Stimulated activated CD4-positive, alpha-beta T cell treated with anti-CD3 and anti-CD28 coated beads, Interleukin-4, amount 100 ng/mL, for 1 hour (primary cell): ENCODE data around the gene POLDIP3.

ENCODE experiments used
- DNase-seq: peaks from one replicate; pipeline ENCODE4 v3.0.0-alpha.2; 2020

POLDIP3 gene

DNA sequence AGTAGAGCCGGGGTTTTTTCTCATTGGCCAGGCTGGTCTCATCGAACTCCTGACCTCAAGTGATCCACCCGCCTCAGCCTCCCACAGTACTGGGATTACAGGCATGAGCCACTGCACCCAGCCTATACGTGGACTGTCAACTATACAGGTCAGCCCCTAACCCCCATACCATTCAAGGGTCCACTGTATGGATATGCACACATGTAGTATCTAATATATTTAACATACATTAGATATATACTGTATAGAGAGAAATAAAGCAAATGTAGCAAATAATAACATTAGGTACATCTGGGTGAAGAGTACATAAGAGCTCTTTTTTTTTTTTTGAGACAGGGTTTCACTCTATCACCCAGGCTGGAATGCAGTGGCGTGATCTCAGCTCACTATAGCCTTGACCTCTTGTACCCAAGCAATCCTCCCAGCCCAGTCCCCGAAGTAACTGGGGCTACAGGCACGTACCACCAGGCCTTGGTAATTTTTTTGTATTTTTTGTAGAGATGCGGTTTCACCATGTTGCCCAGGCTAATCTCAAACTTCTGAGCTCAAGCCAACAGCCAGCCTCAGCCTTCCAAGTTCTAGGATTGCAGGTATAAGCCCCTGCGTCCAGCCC, 27.2 kb upstream of the POLDIP3 start:
- DNase-seq: no peak

DNA sequence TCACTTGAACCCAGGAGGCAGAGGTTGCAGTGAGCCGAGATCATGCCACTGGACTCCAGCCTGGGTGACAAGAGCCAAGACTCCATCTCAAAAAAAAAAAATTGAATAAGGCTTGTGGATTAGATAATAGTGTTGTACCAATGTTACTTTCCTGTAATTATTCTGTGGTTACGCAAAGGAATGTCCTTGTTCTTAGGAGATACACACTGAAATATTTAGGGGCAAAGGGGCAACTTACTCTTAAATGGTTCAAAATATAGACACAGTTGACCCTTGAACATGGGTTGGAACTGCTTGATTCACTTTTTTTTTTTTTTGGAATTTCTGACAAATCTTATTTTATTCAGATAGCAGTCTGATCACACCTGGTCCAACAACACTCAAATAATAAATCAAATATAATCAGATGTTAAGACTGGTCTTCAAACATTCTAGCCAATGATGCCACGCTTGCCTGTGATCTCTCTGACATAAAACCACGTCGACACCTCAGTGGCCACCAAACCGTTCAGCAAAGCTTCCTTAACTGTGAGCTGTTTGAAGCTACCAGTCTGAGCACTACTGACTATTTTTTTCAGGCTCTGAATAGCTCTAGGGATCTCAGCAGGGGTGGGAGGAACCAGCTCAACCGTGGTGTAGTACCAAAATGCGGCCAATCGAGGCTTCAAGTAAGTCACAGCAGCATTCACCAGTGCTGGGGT, 25.0 kb upstream of the POLDIP3 start:
- DNase-seq: no peak

DNA sequence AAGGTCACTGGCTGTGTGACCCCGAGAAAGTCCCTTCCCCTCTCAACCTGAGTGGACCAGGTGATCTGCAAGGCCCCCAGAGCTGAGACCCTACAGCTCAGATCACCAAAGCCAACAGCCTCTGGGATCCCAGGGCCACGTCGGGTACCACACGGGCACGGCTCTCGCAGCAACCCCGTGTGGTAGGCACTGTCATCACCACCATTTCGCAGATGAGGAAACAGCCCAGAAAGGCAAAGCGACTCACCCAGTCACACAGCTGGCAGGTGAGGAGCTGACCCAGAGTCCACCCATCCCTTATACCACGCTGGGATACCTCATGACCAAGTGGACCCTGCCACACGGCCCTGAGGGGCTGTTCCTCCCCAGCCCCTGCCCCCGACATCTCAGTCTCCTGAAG, 22.9 kb upstream of the POLDIP3 start:
- no peak for DNase-seq

DNA sequence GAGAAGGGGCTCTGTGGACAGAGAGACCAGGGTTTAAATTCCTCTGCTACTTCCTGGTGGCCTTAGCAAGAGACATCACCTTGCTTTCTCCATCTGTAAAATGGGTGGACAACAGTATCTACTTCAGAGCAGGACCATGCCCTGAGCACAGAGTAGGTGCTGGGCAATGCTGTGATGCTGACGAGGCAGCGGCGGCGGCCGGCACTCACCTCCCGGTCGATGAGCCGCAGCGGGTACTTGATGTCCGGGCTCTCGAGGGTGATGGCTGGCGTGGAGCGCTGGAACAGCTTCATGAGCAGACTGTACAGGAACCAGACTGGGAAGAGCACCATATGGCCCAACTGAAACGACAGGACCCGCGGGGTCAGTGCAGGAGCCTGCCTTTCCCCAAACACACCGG, 21.8 kb upstream of the POLDIP3 start:
- no peak for DNase-seq

DNA sequence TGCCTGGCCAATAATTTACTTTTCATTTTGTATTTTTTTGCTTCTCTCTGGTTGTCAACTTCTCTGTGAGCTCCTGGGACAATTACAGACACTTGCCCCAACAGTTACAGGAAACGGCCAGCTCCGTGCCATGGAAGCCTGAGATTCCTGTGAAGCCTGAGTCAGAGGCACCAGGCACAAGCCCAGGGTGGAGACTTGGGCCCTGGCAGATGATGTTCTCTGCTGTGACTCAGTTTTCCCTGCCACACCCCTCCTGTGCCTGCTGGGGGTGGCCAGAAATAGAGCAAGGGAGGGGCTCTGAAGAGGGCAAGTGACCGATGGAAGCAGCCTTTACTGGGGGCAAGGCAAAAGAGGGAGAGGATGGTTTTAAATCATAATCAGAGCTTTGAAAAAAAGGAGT, 20.8 kb upstream of the POLDIP3 start:
- no peak for DNase-seq

DNA sequence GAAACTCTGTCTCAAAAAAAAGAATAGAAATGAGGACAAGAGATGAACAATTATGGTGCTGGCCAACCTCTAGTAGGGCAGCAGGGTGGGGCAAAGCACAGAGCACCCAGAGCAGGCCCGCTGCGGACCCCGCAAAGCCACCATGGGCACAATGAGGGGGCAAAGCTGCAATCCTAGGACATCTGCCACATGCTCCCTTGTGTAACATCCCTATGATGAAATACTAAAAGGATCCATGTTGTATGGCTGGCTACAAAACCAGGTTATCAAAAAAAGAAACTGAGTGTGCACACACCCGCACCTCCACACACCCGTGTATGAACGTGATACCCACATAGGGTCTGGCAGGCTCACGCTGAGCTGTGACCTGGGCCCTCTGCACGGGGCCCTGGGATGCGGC, 18.3 kb upstream of the POLDIP3 start:
- no peak for DNase-seq

DNA sequence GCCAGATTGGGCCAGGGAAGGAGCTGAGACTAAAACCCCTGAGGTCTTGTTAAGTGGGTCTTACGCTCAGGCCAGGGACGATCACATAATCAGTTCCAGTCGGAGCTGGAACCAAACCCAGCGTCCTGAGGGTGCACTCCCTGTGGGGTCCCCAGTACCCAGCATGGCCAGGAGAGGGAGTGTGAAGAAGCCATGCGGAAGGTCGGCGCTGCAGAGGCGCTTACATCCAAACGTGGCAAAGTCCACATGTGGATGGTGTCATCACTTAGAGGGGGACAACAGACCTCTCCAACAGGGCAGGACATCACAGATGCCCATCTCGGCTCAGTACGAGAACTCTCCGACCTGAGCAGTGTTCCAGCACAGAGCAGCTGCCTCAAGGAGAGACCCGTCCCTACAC, 17.4 kb upstream of the POLDIP3 start:
- no peak for DNase-seq

DNA sequence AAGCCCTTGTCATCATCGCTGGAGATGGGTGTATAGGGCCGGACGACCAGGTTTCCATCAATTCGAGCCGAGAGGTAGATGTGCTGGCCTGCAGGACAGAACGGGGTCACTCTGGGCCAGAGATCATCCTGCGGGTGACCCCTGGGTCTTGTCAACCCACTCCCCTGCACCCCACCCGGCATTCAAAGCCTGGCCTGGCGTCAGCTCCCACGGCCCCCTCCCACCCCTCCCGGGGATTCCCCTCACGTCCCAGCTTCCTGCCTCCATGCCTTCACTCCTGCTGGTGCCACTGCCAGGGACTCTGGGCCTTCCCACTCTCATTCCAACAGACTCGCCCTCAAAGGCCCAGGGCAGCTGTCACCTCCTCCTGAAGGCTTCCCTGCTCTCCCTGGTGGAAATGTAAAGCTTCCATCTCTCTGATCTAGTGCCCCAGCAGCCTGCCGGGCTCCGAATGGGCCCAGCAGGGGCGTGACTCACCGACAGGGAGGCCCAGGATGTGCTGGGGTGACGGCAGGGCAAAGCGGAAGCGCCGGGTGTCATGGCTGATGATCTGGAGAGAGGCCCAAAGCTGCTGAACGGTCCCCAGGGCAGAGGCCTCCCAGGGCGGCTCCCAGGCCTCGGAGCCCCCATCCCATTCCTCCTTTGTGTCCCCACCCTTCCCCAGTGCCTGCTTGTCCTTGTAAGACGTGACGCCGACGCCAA, 16.4 kb upstream of the POLDIP3 start:
- DNase-seq: no peak

DNA sequence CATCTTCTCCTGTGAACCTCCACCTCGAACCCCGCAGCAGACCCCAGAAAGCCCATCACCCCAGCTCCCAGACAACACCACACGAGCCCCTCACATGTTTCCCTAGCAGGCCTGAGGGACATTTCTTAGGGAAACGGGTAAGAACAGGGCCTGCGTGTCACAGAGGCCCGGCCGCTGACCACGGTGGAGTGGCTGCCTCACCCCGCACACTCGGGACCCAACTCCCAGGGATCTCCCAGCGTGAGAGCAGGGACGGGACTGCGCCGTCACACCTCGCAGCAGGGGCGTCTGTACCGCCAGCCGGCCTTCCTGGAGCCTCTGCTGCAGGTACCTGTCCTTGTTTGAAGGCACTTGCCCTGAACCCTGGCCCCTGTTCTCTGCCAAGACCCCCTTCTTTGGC, 15.5 kb upstream of the POLDIP3 start:
- DNase-seq: no peak

DNA sequence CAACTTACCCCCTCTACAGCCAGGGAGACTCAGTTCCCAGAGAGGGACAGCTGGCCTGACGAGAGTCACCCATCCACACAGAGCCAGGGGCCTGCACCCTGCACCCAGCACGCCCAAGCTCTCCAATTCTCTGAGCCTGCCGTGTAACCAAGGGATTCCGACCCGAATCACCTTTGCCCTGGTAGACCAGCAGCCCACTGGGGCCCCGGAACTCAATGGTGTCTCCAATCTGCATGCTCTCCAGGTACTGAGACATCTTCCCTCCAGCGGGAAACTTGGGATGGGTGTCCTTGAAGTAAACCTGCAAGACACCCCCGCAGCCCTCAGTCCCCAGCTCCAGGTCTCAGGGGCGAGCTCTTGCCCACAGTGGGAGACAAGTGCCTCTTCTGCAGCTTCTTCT, 13.3 kb upstream of the POLDIP3 start:
- no peak for DNase-seq

DNA sequence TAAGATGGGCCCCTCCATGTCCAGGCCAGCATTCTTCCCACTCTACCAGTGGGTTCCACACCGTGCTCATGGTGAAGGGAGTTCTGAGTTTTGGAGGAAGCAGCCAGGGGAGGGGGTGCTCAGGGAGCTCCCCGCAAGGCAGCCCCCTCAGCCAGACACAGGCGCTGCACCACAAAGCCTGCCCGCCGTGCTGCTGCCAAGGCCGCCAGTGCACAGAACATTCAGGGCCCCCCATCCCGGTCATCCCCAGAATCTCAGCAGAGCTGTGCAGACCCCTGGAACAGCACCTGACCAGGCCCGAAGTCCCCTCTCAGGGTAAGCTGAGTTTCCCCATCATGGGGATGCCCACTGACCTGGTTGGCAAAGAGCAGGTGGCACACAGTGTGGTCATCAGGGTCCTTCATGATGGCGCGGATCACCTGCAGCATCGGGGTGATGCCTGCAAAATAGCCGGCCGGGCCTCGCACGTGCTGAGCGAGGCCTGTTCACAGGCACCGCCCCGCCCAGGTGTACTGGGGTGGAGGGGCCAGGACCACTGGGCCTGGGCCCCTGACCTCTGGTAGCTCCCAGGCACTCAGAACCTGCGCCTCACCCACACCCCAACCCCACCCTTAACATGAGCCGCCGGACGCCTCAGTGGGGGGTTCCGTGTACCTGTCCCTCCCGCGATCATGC, 12.4 kb upstream of the POLDIP3 start:
- no peak for DNase-seq

DNA sequence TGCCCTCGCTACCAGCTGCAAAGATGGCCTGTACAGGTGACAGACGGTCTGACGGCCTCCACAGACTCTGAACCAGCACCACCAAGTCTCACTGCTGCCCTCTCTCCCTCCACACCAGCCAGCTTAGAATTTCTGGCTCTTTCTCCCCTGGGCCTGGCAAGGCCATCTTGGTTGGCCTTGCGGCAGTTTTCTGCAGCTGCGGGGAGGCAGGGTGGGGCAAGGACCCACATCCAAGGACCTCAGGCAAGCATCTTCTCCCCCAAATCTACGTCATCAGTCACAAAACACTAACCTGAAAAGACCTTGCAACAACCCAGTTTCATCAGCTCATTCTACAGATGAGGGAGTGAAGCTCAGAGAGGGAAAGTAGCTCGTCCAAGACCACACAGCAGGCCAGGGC, 11.7 kb upstream of the POLDIP3 start:
- DNase-seq: no peak

DNA sequence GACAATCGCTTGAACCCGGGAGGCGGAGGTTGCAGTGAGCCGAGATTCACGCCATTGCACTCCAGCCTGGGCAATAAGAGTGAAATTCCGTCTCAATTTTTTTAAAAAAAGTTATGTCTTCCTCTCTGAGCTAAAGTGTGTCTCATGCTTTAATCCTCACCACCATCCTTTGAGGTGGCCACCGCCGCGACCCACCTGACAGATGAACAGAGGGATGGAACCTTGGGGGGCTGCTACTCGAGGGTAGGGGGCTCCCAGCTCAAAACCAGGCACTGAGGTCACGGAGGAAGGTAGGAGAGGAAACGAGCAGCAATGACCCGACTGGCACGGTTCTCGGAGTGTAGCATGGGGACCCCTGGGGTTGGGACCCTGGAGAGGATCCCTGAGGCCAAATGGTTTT, 10.7 kb upstream of the POLDIP3 start:
- no peak for DNase-seq

DNA sequence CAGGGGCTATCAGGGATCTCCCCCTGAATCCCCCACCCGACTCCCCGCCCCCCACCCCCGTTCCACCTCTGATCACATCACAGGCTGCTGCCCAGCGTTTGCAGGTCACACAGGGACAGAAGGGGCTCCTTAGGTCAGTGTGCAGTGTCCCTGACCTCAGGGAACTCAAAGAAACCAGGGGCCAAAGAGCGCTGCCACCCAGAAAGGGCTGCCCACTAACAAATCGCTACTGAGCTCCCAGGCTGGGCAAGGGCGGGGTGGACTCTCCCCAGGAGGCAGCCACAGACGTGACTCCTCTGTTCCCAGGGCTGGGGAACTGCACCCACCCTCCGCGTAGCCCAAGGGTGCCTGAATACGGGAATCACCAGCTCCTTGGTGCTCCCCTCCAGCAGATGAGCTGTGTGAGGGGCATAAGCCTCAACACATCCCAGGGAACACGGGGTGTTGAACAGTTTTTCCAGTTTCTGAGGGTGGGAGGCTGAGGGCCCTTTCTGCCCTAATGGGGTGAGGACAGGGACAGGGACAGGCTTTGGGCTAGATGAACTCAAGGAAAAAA, 9.9 kb upstream of the POLDIP3 start:
- no peak for DNase-seq

DNA sequence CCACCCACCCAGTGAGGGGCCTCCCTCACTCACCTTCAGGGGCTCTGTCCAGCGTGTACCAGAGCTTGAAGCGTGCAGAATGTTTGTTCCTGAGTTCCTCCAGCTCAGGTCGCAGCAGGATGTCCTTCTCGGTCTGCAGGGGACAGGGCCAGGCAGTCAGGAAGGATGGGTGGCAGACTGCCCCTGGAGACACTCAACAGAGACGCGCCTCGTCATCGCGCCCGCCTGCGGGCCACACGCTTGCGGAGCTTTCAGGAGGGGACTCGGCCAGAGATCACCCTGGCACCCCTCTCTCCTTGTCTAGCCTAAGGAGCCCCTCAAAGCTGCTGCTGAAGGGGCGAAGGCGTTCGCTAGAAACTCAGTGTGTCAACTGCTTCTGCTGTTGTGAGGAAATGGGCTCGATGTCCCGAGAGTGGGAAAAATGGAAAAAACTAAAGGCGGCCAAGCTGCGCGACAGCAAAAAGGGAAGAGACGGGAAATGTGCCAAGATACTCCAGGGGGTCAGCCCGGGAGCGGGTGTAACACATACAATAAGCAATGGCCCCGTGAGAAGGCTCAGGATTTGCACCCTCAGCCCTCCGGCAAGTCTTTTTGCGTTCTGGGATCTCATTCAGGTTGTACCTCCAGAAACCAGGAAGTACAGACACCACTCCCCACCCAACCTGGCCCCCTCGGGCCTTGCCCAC, 9.2 kb upstream of the POLDIP3 start:
- DNase-seq: no peak

DNA sequence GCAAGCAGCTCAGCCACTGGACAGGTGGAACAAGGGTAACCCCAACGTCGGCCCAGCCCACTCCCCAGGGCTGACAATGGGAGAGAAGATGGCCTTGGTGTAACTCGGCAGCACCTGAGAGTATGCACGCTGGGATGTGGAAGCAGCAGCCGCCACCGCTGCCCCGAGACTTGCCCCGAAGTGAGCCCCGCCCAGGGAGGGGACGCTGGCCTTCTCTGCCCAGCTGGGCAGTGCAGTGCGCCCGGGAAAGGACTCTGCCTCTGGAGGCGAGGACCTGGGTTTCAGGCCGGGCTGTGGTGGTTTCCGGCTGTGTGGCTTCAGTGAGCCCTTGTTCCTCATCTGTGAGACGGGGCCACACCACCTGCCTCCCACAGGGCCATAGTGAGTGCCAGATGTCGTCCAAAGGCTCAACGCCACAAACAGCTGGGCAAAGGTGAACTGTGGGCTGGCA, 8.6 kb upstream of the POLDIP3 start:
- no peak for DNase-seq

DNA sequence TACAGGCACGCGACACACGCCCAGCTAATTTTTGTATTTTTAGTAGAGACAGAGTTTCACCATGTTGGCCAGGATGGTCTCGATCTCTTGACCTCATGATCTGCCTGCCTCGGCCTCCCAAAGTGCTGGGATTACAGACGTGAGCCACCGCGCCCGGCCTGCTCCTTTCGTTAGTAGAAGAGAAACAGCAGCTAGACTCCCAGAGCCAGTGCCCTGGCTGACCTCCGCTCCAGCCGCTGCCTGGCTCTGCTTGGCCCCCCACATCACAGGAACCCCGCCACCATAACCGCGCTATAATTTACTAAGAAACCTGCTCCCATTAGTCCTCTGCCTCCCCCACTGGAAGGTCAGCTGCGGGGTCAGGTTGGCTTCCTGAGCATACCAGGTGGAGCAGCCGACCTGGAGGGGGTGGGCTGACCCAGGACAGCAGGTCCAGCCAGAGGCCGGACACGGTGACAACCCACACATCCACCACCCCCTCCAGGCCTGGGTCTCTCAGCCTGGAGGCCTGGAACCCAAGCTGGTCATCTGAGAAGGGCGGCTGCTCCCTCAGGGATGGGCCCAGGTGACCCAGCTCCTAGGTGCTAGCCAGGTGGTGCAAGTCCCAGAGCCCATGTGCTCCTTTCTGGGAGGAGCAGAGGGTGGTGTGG, 7.5 kb upstream of the POLDIP3 start:
- no peak for DNase-seq

DNA sequence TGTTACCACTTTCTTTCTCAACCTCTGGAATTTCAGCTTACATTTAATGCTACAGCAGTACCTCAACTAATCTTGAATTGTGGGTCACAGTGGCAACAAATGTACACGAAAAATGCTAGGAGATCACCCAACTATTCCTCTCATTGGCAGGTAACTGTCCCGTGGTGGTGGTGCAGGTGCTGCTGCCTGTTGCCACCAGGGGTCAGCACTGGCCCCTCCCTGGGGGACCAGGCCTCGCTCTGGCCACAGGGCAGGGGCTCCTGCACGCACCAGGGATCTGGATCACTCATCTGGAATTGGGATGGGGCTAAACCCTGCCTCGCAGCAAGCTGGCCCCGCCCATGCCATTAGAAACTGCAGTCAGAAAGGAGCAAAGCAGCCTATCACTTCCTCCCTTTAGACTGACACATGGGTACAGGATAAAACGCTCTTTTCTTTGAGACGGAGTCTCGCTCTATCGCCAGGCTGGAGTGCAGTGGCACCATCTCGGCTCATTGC, 6.9 kb upstream of the POLDIP3 start:
- DNase-seq: peak; percentile 55

DNA sequence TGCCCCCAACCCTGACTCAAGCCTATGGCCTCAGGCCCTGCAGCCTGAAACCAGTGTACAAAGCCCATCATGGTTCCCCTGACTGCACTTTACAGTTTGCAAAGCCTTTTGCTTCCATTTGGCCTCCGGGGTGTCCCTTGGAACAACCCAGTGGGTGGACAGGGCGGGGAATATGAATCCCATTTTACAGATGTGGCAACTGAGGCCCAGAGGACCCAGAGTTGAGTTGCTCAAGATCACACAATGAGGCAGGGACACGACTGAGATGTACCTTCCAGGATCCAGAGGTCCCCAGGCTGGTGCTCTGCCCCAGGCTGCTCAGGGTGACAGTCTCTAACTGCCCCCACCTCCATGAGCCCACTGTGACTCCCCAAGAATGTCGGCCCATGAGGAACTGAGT, 5.4 kb upstream of the POLDIP3 start:
- no peak for DNase-seq

DNA sequence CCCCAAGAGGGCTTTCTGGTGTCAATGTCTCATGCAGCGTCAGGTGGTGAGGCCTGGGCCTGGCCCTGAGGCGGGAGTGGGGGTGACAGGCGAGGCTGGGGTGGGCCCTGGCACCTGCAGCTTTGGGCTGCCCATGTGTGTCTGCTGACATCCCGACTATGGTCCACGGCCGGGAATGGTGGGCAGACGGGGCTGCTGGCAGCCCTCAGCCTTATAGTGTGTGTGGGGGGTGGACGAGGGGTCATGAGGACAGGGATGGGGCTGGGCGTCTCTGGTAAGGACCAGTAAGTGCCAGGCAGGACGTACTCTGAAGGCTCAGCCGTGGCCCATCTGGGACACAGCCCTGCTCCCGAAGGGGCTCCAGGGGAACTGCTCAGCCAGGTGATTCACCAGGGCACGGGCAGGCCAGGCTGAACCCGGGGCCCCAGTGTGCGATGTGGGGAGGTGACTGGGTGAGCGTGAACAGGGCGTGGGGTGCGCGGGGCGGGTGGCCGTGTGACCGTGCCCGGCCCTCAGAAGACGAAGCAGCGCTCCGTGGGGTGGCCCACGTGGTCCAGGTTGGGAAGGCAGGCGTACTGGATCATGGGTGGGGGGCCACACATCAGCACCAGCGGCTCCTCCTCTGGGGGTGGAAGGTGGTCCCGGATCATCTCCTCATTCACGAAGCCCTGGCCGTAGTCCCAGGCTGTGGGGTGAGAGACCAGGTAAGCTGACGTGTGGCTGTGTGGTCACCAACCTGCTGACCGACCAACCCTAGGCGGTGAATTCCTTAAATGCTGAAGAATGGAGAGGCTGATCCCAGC, 4.8 kb upstream of the POLDIP3 start:
- no peak for DNase-seq
